ENCODE measurements around the gene ARL5A. TPM values are rescaled to one million over a fixed set of nuclear protein-coding genes. Genes with fewer than 3 reads are reported as not detected.
A peak's percentile ranks its signal among the peaks of the same experiment; 100 is the strongest.

The ARL5A gene
- polyA plus RNA-seq, 12 donors, result 18.9 to 34.2 (median 25.8) TPM; not detected in 1

GRCh38 chr2:151771599-151772358 is 56.4 kb downstream of the ARL5A start:
- DNase-seq, result peak; percentile 25

GRCh38 chr2:151770995-151771394 is 57.2 kb downstream of the ARL5A start:
- DNase-seq, result no peak

- DNase-seq, result no peak
Observed at GRCh38 chr2:151769606-151770005, 58.6 kb downstream of the ARL5A start.

GRCh38 chr2:151767536-151767935 is 60.7 kb downstream of the ARL5A start:
- DNase-seq, result no peak

- no peak for DNase-seq
Observed at GRCh38 chr2:151766437-151767153, 61.6 kb downstream of the ARL5A start.

- no peak for DNase-seq
Observed at GRCh38 chr2:151765760-151766410, 62.3 kb downstream of the ARL5A start.

GRCh38 chr2:151762694-151763093 is 65.5 kb downstream of the ARL5A start:
- DNase-seq, result no peak

GRCh38 chr2:151761687-151762086 is 66.5 kb downstream of the ARL5A start:
- DNase-seq, result no peak

GRCh38 chr2:151761193-151761592 is 67.0 kb downstream of the ARL5A start:
- DNase-seq, result no peak

GRCh38 chr2:151760139-151760650 is 68.0 kb downstream of the ARL5A start:
- no peak for DNase-seq

GRCh38 chr2:151758744-151759143 is 69.5 kb downstream of the ARL5A start:
- no peak for DNase-seq

- DNase-seq, result no peak
Observed at GRCh38 chr2:151757861-151758260, 70.4 kb downstream of the ARL5A start.

GRCh38 chr2:151756820-151757219 is 71.4 kb downstream of the ARL5A start:
- no peak for DNase-seq

GRCh38 chr2:151754253-151754897 is 73.8 kb downstream of the ARL5A start:
- DNase-seq, result no peak

GRCh38 chr2:151753540-151753939 is 74.7 kb downstream of the ARL5A start:
- no peak for DNase-seq

Other genes with a start within 250 kb of the ARL5A start
- gene NEB, start 93.9 kb downstream of the ARL5A start, polyA plus RNA-seq (ENCODE audit: insufficient read length in 12 of 12), result 1,000 to 10,000 TPM in 8 of 12 donors, 100 to 1,000 TPM in 4; 667 to 7,283 (median 1,536) TPM